AG20443 (cell line): ENCODE results near the gene PANK4.

Experiments
- DNase-seq: peaks from one replicate; pipeline ENCODE4 v3.0.0; 2012; ENCODE audit warnings: low spot score, mixed read lengths

Gene PANK4

DNA sequence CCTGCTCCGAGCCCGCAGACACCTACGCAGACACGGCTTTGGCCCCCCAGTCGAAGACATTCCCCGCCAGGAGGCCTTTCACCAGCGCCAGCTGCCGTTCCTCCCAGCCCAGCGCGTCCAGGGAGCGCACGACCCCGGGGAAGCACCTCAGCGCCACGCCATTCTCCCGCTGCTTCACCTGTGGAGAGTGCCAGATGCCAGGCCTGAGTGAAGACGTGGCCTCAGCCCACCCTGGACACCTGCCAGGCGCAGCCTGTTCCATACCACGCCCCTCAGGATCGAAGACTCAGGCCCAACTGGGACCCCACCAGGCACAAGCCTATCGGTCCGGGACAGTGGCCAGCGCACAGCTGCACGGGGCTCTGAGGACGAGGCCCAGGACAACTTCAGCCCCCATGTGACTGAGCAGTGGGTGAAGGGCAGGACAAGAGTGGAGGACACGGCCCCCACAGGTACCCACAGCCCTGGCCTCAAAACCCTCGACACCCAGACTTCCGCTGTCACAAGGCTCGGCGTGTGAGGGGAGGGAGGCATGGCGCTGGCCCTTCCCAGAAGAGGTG is 13.5 kb downstream of the PANK4 start:
- DNase-seq = no peak

- no peak for DNase-seq
Measured at GRCh38 chr1:2510366-2511155, 15.8 kb downstream of the PANK4 start.

DNA sequence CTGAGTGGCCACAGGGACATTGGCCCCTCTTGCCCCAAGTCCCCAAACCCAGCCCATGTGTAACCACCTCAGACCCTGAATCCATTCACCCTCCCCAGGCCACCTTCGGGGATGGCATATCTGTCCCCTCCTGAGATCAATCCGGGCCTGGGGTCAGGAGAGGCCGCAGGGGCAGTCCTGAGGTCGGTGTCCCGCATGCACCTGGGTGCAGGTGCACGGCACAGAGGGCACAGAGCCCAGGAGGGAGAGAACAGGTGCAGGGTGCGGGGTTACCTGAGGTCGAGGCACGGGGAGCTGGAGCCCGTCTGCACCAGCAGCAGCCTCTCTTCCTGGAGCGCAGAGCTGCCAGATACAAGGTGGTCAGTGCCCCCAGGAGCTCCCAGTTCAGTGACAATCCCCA is 16.8 kb downstream of the PANK4 start:
- DNase-seq = no peak

GRCh38 chr1:2508751-2509150 is 17.6 kb downstream of the PANK4 start:
- DNase-seq = no peak

DNA sequence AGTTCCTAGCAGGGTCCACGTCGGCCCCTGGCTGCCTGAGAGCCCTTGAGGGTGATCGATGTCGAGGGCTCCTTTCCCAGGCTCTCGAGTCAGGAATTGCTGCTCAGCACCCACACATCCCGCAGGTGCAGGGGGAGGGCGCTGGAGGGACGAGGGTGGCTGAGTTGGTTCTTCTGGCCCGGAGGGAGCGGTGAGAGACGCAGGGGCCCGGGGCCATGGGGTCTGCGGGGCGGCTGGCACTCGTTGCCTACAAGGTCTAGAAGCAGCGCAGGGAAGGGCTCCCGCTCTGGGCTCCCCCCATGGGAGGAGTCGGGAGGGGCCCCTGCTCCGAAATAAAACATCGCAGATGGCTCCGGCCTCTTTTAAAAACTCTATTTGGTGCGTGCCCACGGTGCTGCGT is 18.2 kb downstream of the PANK4 start:
- no peak for DNase-seq

GRCh38 chr1:2507744-2508155 is 18.6 kb downstream of the PANK4 start:
- DNase-seq = no peak

DNA sequence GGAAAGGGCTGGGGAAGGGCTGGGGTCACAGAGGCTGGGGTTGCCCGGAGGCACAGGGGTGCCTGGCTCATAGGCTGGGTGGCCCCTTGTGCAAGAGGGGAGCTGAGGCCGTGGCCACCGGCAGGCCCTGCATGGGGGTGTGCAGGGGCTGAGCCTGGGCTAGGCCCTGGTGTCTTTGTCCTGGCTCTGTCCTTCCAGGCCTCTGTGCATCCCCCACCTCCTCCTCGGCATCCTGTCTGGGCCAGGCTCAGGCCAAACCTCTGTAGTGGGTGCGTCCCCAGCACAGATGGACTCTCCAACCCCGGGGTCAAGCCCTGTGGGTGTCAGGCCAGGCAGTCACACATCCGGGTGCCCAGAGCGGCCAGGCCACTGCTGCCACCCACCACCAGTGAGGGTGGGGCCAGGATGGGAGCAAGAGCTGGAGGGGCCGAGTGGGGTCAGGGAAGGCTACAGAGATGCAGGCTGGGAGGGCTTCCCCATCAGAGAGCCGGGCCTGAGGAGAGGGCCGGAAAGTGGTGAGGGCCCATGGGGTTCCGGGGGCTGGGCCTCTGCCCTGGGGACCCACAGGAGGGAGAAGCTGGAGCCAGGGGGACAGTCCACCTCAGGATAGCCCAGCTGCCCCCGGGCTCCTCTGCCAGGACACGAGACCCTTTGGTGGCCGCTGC is 19.4 kb downstream of the PANK4 start:
- no peak for DNase-seq

- no peak for DNase-seq
Measured at GRCh38 chr1:2506007-2506860, 20.2 kb downstream of the PANK4 start.

DNA sequence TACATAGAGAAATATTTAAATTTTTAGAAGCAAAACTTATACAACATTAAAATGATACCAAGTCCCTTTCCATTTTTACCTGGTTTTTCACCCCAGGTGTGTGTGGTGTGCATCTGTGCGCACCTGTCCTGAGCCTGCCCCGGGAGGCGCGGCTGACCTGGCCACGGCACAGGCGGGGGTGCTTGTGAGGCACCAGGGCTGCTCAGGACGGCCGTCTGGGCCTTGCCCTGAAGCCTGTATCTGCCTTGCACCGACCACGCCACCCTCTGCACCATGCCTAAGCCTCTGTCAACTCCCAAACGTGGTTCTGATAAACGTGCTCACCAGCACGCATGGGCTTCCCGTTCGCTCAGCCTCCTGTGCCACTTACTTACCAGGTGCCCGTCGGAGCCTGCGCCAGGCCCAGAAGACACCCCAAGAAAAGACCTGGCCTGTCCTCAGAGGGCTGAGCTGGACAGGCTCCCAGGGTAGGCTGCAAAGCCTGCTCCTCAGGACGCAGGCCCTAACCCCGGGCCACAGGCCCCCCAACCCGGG is 20.9 kb downstream of the PANK4 start:
- no peak for DNase-seq

- DNase-seq = no peak
Measured at GRCh38 chr1:2504949-2505272, 21.5 kb downstream of the PANK4 start.

- no peak for DNase-seq
Measured at GRCh38 chr1:2504225-2504948, 22.0 kb downstream of the PANK4 start.

GRCh38 chr1:2503554-2504224 is 22.7 kb downstream of the PANK4 start:
- DNase-seq = no peak

DNA sequence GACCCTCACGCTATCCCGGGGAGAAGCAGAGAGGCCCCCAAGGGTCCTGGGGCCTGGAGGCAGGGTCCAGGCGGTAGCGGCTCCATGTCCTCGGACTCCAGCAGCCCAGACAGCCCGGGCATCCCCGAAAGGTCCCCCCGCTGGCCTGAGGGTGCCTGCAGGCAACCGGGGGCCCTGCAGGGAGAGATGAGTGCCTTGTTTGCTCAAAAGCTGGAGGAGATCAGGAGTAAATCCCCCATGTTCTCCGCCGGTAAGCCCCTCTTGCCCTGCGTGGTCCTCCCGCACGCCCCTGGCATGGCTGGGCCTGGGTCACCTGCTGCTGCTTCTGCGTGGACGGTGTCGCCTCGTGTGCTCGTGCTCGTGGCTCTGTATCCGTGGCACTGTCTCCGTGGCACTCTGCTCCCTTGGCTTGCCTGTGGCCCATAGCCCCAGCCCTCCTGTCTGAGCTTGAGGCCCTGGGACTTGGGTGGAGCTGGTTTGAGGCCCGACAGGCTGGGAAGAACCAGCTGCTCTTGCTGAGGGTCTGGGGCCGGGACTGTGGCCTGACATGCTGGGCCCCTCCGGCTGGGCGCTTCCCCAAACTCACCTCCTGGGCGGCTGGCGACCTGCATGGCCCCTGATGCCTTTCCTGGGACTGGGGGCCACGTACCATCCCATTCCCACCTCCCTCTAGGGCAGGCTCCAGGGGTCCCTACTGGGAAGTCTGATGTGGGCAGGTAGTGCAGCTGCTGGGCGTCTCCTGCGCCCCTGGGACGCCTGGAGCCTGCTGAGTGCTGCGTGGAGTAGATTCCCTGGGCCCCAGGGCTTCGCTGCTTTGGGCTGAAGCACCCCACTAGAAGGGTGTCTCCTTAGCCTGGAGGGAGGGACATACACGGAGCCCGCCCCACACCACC is 23.5 kb downstream of the PANK4 start:
- DNase-seq = no peak

GRCh38 chr1:2502210-2502609 is 24.2 kb downstream of the PANK4 start:
- no peak for DNase-seq

- DNase-seq = no peak
Measured at GRCh38 chr1:2501820-2502119, 24.6 kb downstream of the PANK4 start.

GRCh38 chr1:2501041-2501819 is 25.2 kb downstream of the PANK4 start:
- no peak for DNase-seq

- no peak for DNase-seq
Measured at GRCh38 chr1:2499986-2500596, 26.3 kb downstream of the PANK4 start.

DNA sequence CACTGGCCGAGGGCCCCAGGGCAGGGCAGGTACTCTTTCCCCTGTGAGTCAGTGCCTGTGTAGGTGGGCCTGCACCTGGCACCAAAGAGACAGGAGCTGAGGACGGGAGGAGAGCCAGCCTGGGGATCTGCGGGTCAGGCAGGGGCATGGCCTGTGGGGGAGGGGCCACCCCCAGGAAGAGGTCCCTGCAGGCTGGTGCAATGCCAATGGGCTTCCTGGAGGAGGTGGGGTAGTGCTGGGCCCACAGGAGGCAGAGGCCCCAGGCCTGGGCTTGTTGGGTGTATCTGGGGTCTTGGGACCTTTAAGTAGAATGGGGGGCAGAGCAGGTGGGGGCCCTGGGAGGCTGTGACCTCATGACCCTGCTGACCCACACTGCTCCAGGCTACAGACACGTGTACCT is 27.1 kb downstream of the PANK4 start:
- no peak for DNase-seq

GRCh38 chr1:2498648-2499047 is 27.7 kb downstream of the PANK4 start:
- DNase-seq = no peak
